Neural crest cell (in vitro differentiated cells): ENCODE data around the gene CDC20. TPM values are rescaled to one million over a fixed set of nuclear protein-coding genes. Genes with fewer than 3 reads are reported as not detected.

ENCODE experiments used
- DNase-seq: peaks from one replicate; pipeline ENCODE4 v3.0.0; 2021; ENCODE audit warnings: low read depth, mixed read lengths, low spot score
- H3K27ac Mint-ChIP-seq: one replicate; pipeline ENCODE4 v1.8.0; 2021; ENCODE audit warnings: mild to moderate bottlenecking, mixed read lengths; ENCODE audit not compliant: unreplicated experiment
- H3K27me3 Mint-ChIP-seq: 2 replicates; pipeline ENCODE4 v1.8.0; 2021; ENCODE audit warnings: low read depth, mild to moderate bottlenecking, mixed read lengths
- H3K36me3 Mint-ChIP-seq: 2 replicates; pipeline ENCODE4 v1.8.0; 2021; ENCODE audit warnings: low read depth, mild to moderate bottlenecking, mixed read lengths
- H3K4me1 Mint-ChIP-seq: 2 replicates; pipeline ENCODE4 v1.8.0; 2021; ENCODE audit warnings: mixed read lengths
- H3K4me3 Mint-ChIP-seq: one replicate; pipeline ENCODE4 v1.8.0; 2021; ENCODE audit warnings: mild to moderate bottlenecking, mixed read lengths
- H3K9me3 Mint-ChIP-seq: 2 replicates; pipeline ENCODE4 v1.8.0; 2021; ENCODE audit warnings: mixed read lengths
- CTCF ChIP-seq: fragments of 200-600 bp; sonication (generic); conservative IDR thresholded peaks from 2 replicates; pipeline ENCODE4 v1.5.0; 2021; ENCODE audit warnings: antibody characterized with exemption, mild to moderate bottlenecking
- total RNA-seq: library from RNA; stranded (reverse); gene quantifications from 2 replicates; pipeline ENCODE4 v1.2.1, GENCODE V29; 2021

Gene CDC20
- total RNA-seq, 1 donor from 2014 or later, result 196 TPM

- peak overlapping the region; percentile 35 for H3K27ac Mint-ChIP-seq
- no peaks in the 10 kb centered on the region for H3K27me3 Mint-ChIP-seq
- peaks cover 5% of the 10 kb centered on the region for H3K36me3 Mint-ChIP-seq
- no peak for TF ChIP-seq CTCF
- DNase-seq, result no peak
- H3K4me3 Mint-ChIP-seq, result peak overlapping the region; percentile 10
- no peaks in the 10 kb centered on the region for H3K9me3 Mint-ChIP-seq
- H3K4me1 Mint-ChIP-seq, result peaks cover 55% of the 10 kb centered on the region
Measured at GRCh38 chr1:43379476-43379875, 20.7 kb downstream of the CDC20 start.

DNA sequence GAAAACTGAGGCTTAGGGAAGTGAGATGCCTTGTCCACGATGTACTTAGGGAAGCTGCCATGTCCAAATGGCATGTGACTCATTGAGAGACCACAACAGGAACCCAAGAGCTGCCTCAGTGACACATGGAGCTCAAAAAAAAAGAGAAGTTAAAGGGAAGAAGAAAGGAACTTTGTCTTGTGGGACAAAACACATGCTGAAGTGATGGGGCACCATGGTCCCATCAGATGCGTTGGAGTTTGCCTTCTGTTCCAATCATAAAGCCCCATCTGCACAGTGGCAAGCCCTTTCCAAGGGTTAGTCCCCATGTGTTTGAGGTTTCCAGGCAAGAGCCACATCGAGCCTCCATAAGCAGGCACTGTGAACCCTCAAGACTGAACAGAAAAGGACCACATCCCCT lies 22.8 kb downstream of the CDC20 start:
- H3K4me3 Mint-ChIP-seq, result peak overlapping the region; percentile 80
- no peak for DNase-seq
- no peaks in the 10 kb centered on the region for H3K9me3 Mint-ChIP-seq
- peaks cover 52% of the 10 kb centered on the region for H3K4me1 Mint-ChIP-seq
- H3K27me3 Mint-ChIP-seq, result no peaks in the 10 kb centered on the region
- peak overlapping the region; percentile 95 for H3K27ac Mint-ChIP-seq
- H3K36me3 Mint-ChIP-seq, result peaks cover 5% of the 10 kb centered on the region
- TF ChIP-seq CTCF, result no peak

- H3K27me3 Mint-ChIP-seq, result no peaks in the 10 kb centered on the region
- peak overlapping the region; percentile 80 for H3K4me3 Mint-ChIP-seq
- peaks cover 5% of the 10 kb centered on the region for H3K36me3 Mint-ChIP-seq
Measured at GRCh38 chr1:43382027-43382779, 23.4 kb downstream of the CDC20 start.

DNA sequence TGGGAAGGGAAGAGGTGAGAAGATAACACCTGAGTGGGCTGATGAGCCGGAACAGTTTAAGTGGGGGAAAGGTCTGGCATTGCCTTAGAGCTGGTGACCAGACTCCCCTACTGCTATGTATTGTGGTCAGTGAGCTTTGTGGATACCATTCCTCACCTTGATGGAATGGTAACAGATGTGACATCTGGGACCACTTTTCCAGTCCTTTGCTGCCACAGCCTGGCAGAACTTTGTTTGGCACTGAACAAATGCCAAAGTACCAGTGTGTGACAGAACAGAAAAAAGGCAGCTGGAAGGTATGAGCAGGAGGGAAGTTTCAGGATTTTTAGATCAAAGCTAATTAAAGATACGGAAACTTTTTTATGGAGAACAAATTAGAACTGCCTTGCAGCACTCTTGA lies 24.7 kb downstream of the CDC20 start:
- no peak for DNase-seq
- H3K36me3 Mint-ChIP-seq, result peaks cover 5% of the 10 kb centered on the region
- no peaks in the 10 kb centered on the region for H3K27me3 Mint-ChIP-seq
- peak overlapping the region; percentile 38 for H3K27ac Mint-ChIP-seq
- no peaks in the 10 kb centered on the region for H3K9me3 Mint-ChIP-seq
- no peak overlapping the region for H3K4me3 Mint-ChIP-seq
- peaks cover 38% of the 10 kb centered on the region for H3K4me1 Mint-ChIP-seq
- peak; percentile 25 for TF ChIP-seq CTCF

More at GRCh38 chr1:43382027-43382779, 23.4 kb downstream of the CDC20 start:
- H3K27ac Mint-ChIP-seq, result peak overlapping the region; percentile 95
- TF ChIP-seq CTCF, result no peak
- peak; percentile 28 for DNase-seq
- H3K4me1 Mint-ChIP-seq, result peaks cover 46% of the 10 kb centered on the region
- H3K9me3 Mint-ChIP-seq, result no peaks in the 10 kb centered on the region

DNA sequence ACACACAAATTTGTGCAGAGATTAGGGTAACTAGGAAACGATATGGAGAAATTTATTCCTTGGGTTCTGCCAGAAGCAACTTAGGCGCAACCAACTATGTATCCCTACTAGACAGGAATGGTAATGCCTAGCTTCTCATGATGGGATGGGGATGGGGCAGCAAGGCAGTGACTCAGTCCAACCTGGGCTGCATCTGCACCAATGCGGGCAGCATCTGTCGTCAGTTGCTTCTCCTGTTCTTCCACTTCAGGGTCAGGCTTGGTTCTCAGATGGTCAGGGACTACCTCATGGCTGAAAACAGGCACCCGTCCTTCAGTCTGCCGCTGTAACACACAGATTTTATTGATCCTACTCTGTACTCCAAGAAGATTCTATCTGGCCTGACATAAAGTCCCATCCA lies 27.9 kb downstream of the CDC20 start:
- no peak for DNase-seq
- no peak for TF ChIP-seq CTCF
- no peaks in the 10 kb centered on the region for H3K36me3 Mint-ChIP-seq
- H3K4me1 Mint-ChIP-seq, result peaks cover 39% of the 10 kb centered on the region
- H3K27me3 Mint-ChIP-seq, result no peaks in the 10 kb centered on the region
- H3K9me3 Mint-ChIP-seq, result no peaks in the 10 kb centered on the region
- H3K27ac Mint-ChIP-seq, result no peak overlapping the region
- H3K4me3 Mint-ChIP-seq, result no peak overlapping the region
